SU-DHL-6 (cell line): ENCODE results near the gene SLC4A8.

Experiments
- CTCF ChIP-seq: fragments of 200-600 bp; sonication (generic); IDR thresholded peaks from one replicate; pipeline ENCODE4 v1.5.1; 2017; ENCODE audit warnings: antibody characterized with exemption, mild to moderate bottlenecking, low read length, moderate library complexity; ENCODE audit not compliant: insufficient read depth, poor library complexity, severe bottlenecking
- EZH2phosphoT487 ChIP-seq: fragments of 200-600 bp; sonication (generic), shearing (Covaris generic); conservative IDR thresholded peaks from 2 replicates; pipeline ENCODE4 v1.6.1; 2018; ENCODE audit warnings: mild to moderate bottlenecking, antibody characterized with exemption, low read length, moderate library complexity, mixed read lengths

- TF ChIP-seq CTCF: no peak
- no peak for TF ChIP-seq EZH2phosphoT487
These were observed 5.7 kb downstream of the SLC4A8 start for GRCh38 chr12:51430196-51430895.
